Measurements from ENCODE around the gene SNX9.
"Not testable (repeated sequence)": the region's sequence is repeated elsewhere in the genome, so short reads cannot be mapped to it uniquely, and the experiment has no call there.

SNX9 gene

GRCh38 chr6:157943249-157943963 is 120.4 kb downstream of the SNX9 start:
- Mint-ChIP-seq H3K4me1 (peaks cover 52% of the 10 kb centered on the region), H3K27ac (no peak overlapping the region), H3K27me3 (no peaks in the 10 kb centered on the region), H3K4me3 (no peak overlapping the region), H3K36me3 (ENCODE audit: low read depth) (peaks cover 81% of the 10 kb centered on the region), H3K9me3 (no peaks in the 10 kb centered on the region)
- no peak for DNase-seq
- ATAC-seq = no peak

- no peak for ATAC-seq
- Mint-ChIP-seq H3K4me3 (no peak overlapping the region), H3K36me3 (ENCODE audit: low read depth) (peaks cover 76% of the 10 kb centered on the region), H3K9me3 (peaks cover 5% of the 10 kb centered on the region), H3K27ac (peak overlapping the region; percentile 51), H3K4me1 (peaks cover 52% of the 10 kb centered on the region), H3K27me3 (no peaks in the 10 kb centered on the region)
- DNase-seq = no peak
Measured at GRCh38 chr6:157943964-157944283, 120.9 kb downstream of the SNX9 start.

GRCh38 chr6:157944983-157945931 is 122.2 kb downstream of the SNX9 start:
- DNase-seq = peak; percentile 77
- H3K4me1 Mint-ChIP-seq = peaks cover 47% of the 10 kb centered on the region
- no peaks in the 10 kb centered on the region for H3K27me3 Mint-ChIP-seq
- peak overlapping the region; percentile 78 for H3K27ac Mint-ChIP-seq
- peaks cover 17% of the 10 kb centered on the region for H3K9me3 Mint-ChIP-seq
- H3K4me3 Mint-ChIP-seq = peak overlapping the region; percentile 19
- ATAC-seq = peak; percentile 85
- peaks cover 67% of the 10 kb centered on the region for H3K36me3 Mint-ChIP-seq (ENCODE audit: low read depth)

GRCh38 chr6:157946053-157946617 is 123.1 kb downstream of the SNX9 start:
- peaks cover 3% of the 10 kb centered on the region for H3K27me3 Mint-ChIP-seq
- peaks cover 23% of the 10 kb centered on the region for H3K9me3 Mint-ChIP-seq
- peaks cover 58% of the 10 kb centered on the region for H3K36me3 Mint-ChIP-seq (ENCODE audit: low read depth)
- H3K4me1 Mint-ChIP-seq = peaks cover 38% of the 10 kb centered on the region
- H3K27ac Mint-ChIP-seq = peak overlapping the region; percentile 78
- ATAC-seq (no peak), DNase-seq (no peak)
- H3K4me3 Mint-ChIP-seq = peak overlapping the region; percentile 19

GRCh38 chr6:157946865-157947532 is 124.0 kb downstream of the SNX9 start:
- H3K27ac Mint-ChIP-seq = peak overlapping the region; percentile 41
- H3K27me3 Mint-ChIP-seq = peaks cover 3% of the 10 kb centered on the region
- DNase-seq (no peak), ATAC-seq (no peak)
- no peak overlapping the region for H3K4me3 Mint-ChIP-seq
- peaks cover 23% of the 10 kb centered on the region for H3K9me3 Mint-ChIP-seq
- H3K36me3 Mint-ChIP-seq (ENCODE audit: low read depth) = peaks cover 52% of the 10 kb centered on the region
- H3K4me1 Mint-ChIP-seq = peaks cover 36% of the 10 kb centered on the region

- peaks cover 23% of the 10 kb centered on the region for H3K9me3 Mint-ChIP-seq
- H3K27me3 Mint-ChIP-seq, H3K27ac Mint-ChIP-seq, H3K4me3 Mint-ChIP-seq, DNase-seq, ATAC-seq: not testable (repeated sequence)
- H3K4me1 Mint-ChIP-seq = peaks cover 15% of the 10 kb centered on the region
- peaks cover 16% of the 10 kb centered on the region for H3K36me3 Mint-ChIP-seq (ENCODE audit: low read depth)
Measured at GRCh38 chr6:157950899-157951298, 127.9 kb downstream of the SNX9 start.

- no peak for ATAC-seq
- Mint-ChIP-seq H3K27ac (no peak overlapping the region), H3K9me3 (peaks cover 23% of the 10 kb centered on the region), H3K27me3 (peaks cover 3% of the 10 kb centered on the region), H3K4me1 (peaks cover 6% of the 10 kb centered on the region), H3K4me3 (no peak overlapping the region), H3K36me3 (ENCODE audit: low read depth) (peaks cover 7% of the 10 kb centered on the region)
- no peak for DNase-seq
Measured at GRCh38 chr6:157951828-157952227, 128.8 kb downstream of the SNX9 start.

- ATAC-seq (no peak), DNase-seq (no peak)
- Mint-ChIP-seq H3K36me3 (ENCODE audit: low read depth) (no peaks in the 10 kb centered on the region), H3K27me3 (peaks cover 7% of the 10 kb centered on the region), H3K4me1 (peaks cover 3% of the 10 kb centered on the region), H3K4me3 (no peak overlapping the region), H3K9me3 (peaks cover 27% of the 10 kb centered on the region), H3K27ac (peak overlapping the region; percentile 33)
Measured at GRCh38 chr6:157952861-157953351, 129.9 kb downstream of the SNX9 start.

GRCh38 chr6:157953580-157954091 is 130.6 kb downstream of the SNX9 start:
- ATAC-seq = no peak
- H3K4me1 Mint-ChIP-seq = peaks cover 3% of the 10 kb centered on the region
- peaks cover 30% of the 10 kb centered on the region for H3K9me3 Mint-ChIP-seq
- no peak for DNase-seq
- no peak overlapping the region for H3K27ac Mint-ChIP-seq
- H3K27me3 Mint-ChIP-seq = peaks cover 8% of the 10 kb centered on the region
- no peak overlapping the region for H3K4me3 Mint-ChIP-seq
- peaks cover 1% of the 10 kb centered on the region for H3K36me3 Mint-ChIP-seq (ENCODE audit: low read depth)

- H3K27ac Mint-ChIP-seq = no peak overlapping the region
- ATAC-seq (no peak), DNase-seq (no peak)
- peaks cover 30% of the 10 kb centered on the region for H3K9me3 Mint-ChIP-seq
- H3K4me1 Mint-ChIP-seq = peaks cover 3% of the 10 kb centered on the region
- peaks cover 8% of the 10 kb centered on the region for H3K27me3 Mint-ChIP-seq
- H3K36me3 Mint-ChIP-seq (ENCODE audit: low read depth) = peaks cover 3% of the 10 kb centered on the region
- H3K4me3 Mint-ChIP-seq = no peak overlapping the region
Measured at GRCh38 chr6:157954150-157955117, 131.4 kb downstream of the SNX9 start.

GRCh38 chr6:157955675-157956074 is 132.6 kb downstream of the SNX9 start:
- no peak overlapping the region for H3K4me3 Mint-ChIP-seq
- ATAC-seq (no peak), DNase-seq (no peak)
- peaks cover 8% of the 10 kb centered on the region for H3K27me3 Mint-ChIP-seq
- peaks cover 3% of the 10 kb centered on the region for H3K4me1 Mint-ChIP-seq
- H3K9me3 Mint-ChIP-seq = peaks cover 29% of the 10 kb centered on the region
- no peak overlapping the region for H3K27ac Mint-ChIP-seq
- peaks cover 5% of the 10 kb centered on the region for H3K36me3 Mint-ChIP-seq (ENCODE audit: low read depth)

GRCh38 chr6:157956171-157956730 is 133.2 kb downstream of the SNX9 start:
- Mint-ChIP-seq H3K27ac (no peak overlapping the region), H3K27me3 (peaks cover 6% of the 10 kb centered on the region), H3K4me3 (no peak overlapping the region), H3K4me1 (peaks cover 6% of the 10 kb centered on the region), H3K36me3 (ENCODE audit: low read depth) (peaks cover 5% of the 10 kb centered on the region), H3K9me3 (peaks cover 24% of the 10 kb centered on the region)
- no peak for DNase-seq
- ATAC-seq = no peak
